GM23338 (cell line): ENCODE measurements around the gene TRPM3. TPM values are rescaled to one million over a fixed set of nuclear protein-coding genes. Genes with fewer than 3 reads are reported as not detected.

Experiments
- ATAC-seq: fragments of 200-7000 bp; cut with Tn5 transposase; 3 replicates; pipeline ENCODE4 v1.9.1; 2020
- DNase-seq: peaks from one replicate; pipeline ENCODE4 v3.0.0-alpha.2; 2015; ENCODE audit warnings: low spot score
- H2AFZ ChIP-seq: fragments of 200-600 bp; sonication (generic); 2 replicates; pipeline ENCODE4 v1.8.0; 2016; ENCODE audit warnings: antibody characterized with exemption, mild to moderate bottlenecking, moderate library complexity
- H3F3A ChIP-seq: fragments of 200-600 bp; sonication (generic); replicated peaks from 2 replicates; pipeline ENCODE4 v1.8.0; 2017; ENCODE audit warnings: antibody characterized with exemption, mixed run types, low read depth
- H3K27ac ChIP-seq: fragments of 200-600 bp; sonication (generic); 2 replicates; pipeline ENCODE4 v1.6.1; 2016; ENCODE audit warnings: low read depth
- H3K27me3 ChIP-seq: fragments of 200-600 bp; sonication (generic); 2 replicates; pipeline ENCODE4 v1.8.0; 2016; ENCODE audit warnings: mild to moderate bottlenecking, mixed run types, moderate library complexity; ENCODE audit not compliant: insufficient read depth
- H3K36me3 ChIP-seq: fragments of 200-600 bp; sonication (generic); 2 replicates; pipeline ENCODE4 v1.8.0; 2016; ENCODE audit warnings: mild to moderate bottlenecking; ENCODE audit not compliant: insufficient read depth
- H3K4me1 ChIP-seq: fragments of 200-600 bp; sonication (generic); 2 replicates; pipeline ENCODE4 v1.8.0; 2016; ENCODE audit warnings: mild to moderate bottlenecking, moderate library complexity; ENCODE audit not compliant: insufficient read depth
- H3K4me2 ChIP-seq: fragments of 200-600 bp; sonication (generic); 2 replicates; pipeline ENCODE4 v1.7.1; 2017; ENCODE audit warnings: mixed run types
- H3K4me3 ChIP-seq: fragments of 200-600 bp; sonication (generic); 2 replicates; pipeline ENCODE4 v1.6.1; 2016; ENCODE audit warnings: mixed run types
- H3K79me2 ChIP-seq: fragments of 200-600 bp; sonication (generic); replicated peaks from 2 replicates; pipeline ENCODE4 v1.8.0; 2017; ENCODE audit warnings: mild to moderate bottlenecking; ENCODE audit not compliant: insufficient read depth
- H3K9me2 ChIP-seq: fragments of 200-600 bp; sonication (generic); 2 replicates; pipeline ENCODE4 v1.8.0; 2017; ENCODE audit not compliant: insufficient read depth
- H4K20me1 ChIP-seq: fragments of 200-600 bp; sonication (generic); replicated peaks from 2 replicates; pipeline ENCODE4 v1.8.0; 2017; ENCODE audit warnings: mild to moderate bottlenecking; ENCODE audit not compliant: insufficient read depth
- H3K27ac Mint-ChIP-seq: 2 replicates; pipeline ENCODE4 v1.8.0; 2020; ENCODE audit warnings: inconsistent platforms, mild to moderate bottlenecking, moderate library complexity, mixed read lengths
- H3K27me3 Mint-ChIP-seq: 3 replicates; pipeline ENCODE4 v1.8.0; 2022; ENCODE audit warnings: low read depth, mild to moderate bottlenecking, moderate library complexity, mixed read lengths, inconsistent platforms; ENCODE audit not compliant: insufficient read depth, poor library complexity
- H3K36me3 Mint-ChIP-seq: 3 replicates; pipeline ENCODE4 v1.8.0; 2021; ENCODE audit warnings: low read depth, mild to moderate bottlenecking, inconsistent platforms, moderate library complexity, mixed read lengths
- H3K4me1 Mint-ChIP-seq: 3 replicates; pipeline ENCODE4 v1.8.0; 2020; ENCODE audit warnings: mild to moderate bottlenecking, inconsistent platforms, mixed read lengths
- H3K4me3 Mint-ChIP-seq: 3 replicates; pipeline ENCODE4 v1.8.0; 2021; ENCODE audit warnings: moderate library complexity, mild to moderate bottlenecking, inconsistent platforms, mixed read lengths
- H3K9me3 Mint-ChIP-seq: 3 replicates; pipeline ENCODE4 v1.8.0; 2020; ENCODE audit warnings: moderate library complexity, mild to moderate bottlenecking, inconsistent platforms, mixed read lengths
- CREB1 ChIP-seq: fragments of 250-450 bp; sonication (Bioruptor Pico); IDR thresholded peaks from 2 replicates; pipeline ENCODE4 v1.5.0; 2020; ENCODE audit warnings: low read depth, mild to moderate bottlenecking, moderate library complexity
- ETS1 ChIP-seq: IDR thresholded peaks from 2 replicates; pipeline ENCODE4 v1.6.1; 2016; ENCODE audit warnings: antibody characterized with exemption
- EZH2 ChIP-seq: fragments of 200-600 bp; sonication (generic); IDR thresholded peaks from one replicate; pipeline ENCODE4 v1.8.0; 2017; ENCODE audit warnings: antibody characterized with exemption, mild to moderate bottlenecking, low read depth; ENCODE audit not compliant: unreplicated experiment
- EZH2phosphoT487 ChIP-seq: fragments of 200-600 bp; sonication (generic); IDR thresholded peaks from one replicate; pipeline ENCODE4 v1.8.1; 2018; ENCODE audit warnings: antibody characterized with exemption; ENCODE audit not compliant: unreplicated experiment
- JUNB ChIP-seq: IDR thresholded peaks from one replicate; pipeline ENCODE4 v1.6.1; 2016; ENCODE audit warnings: antibody characterized with exemption; ENCODE audit not compliant: unreplicated experiment
- NANOG ChIP-seq: IDR thresholded peaks from 2 replicates; pipeline ENCODE4 v1.6.1; 2016; ENCODE audit warnings: antibody characterized with exemption, borderline replicate concordance
- POLR2AphosphoS5 ChIP-seq: IDR thresholded peaks from 2 replicates; pipeline ENCODE4 v1.6.1; 2016; ENCODE audit warnings: antibody characterized with exemption, low read depth
- STAT1 ChIP-seq: IDR thresholded peaks from one replicate; pipeline ENCODE4 v1.6.1; 2016; ENCODE audit warnings: antibody characterized with exemption; ENCODE audit not compliant: unreplicated experiment
- ZNF114 ChIP-seq: fragments of 250-450 bp; sonication (Bioruptor Pico); IDR thresholded peaks from 2 replicates; pipeline ENCODE4 v1.5.0; 2020; ENCODE audit warnings: mild to moderate bottlenecking, moderate library complexity
- ZNF331 ChIP-seq: fragments of 250-450 bp; sonication (Bioruptor Pico); IDR thresholded peaks from 2 replicates; pipeline ENCODE4 v1.5.0; 2020; ENCODE audit warnings: low read depth, mild to moderate bottlenecking, moderate library complexity
- polyA plus RNA-seq: library from polyadenylated mRNA; unstranded; fragments of >200 nt; fragmentation: Nextera tagmentation; extraction: Ambion mirVana; gene quantifications from 2 replicates; pipeline ENCODE4 v1.2.1, GENCODE V29; 2016
- total RNA-seq: library from RNA; depleted of rRNA; stranded (reverse); fragments of >200 nt; shearing (Covaris generic); gene quantifications from 2 replicates; pipeline ENCODE4 v1.2.3, GENCODE V29; 2014
- TF ChIP-seq, protein P1 (sequence below), 2 experiments: fragments of 200-600 bp in 1 of 2; sonication (generic) in 1 of 2; conservative IDR thresholded peaks; 2 replicates each; pipeline versions ENCODE4 v1.5.1 to v1.6.1; 2016 to 2017; ENCODE audit warnings: antibody characterized with exemption in 2 of 2, low read depth in 2 of 2, mild to moderate bottlenecking in 2 of 2, moderate library complexity in 1 of 2
- TF ChIP-seq, protein P2 (sequence below): IDR thresholded peaks from one replicate; pipeline ENCODE4 v1.6.1; 2018; ENCODE audit warnings: antibody characterized with exemption; ENCODE audit not compliant: unreplicated experiment

The TRPM3 gene
- total and polyA plus RNA-seq, 2 experiments from 2014 or later, result 2.8 to 8.2 TPM

- H3K27ac ChIP-seq, result no peak overlapping the region
- H4K20me1 ChIP-seq, result no peaks in the 10 kb centered on the region
- no peak overlapping the region for H3K4me2 ChIP-seq
- Mint-ChIP-seq H3K4me3 (no peak overlapping the region), H3K9me3 (no peaks in the 10 kb centered on the region), H3K36me3 (no peaks in the 10 kb centered on the region), H3K4me1 (peaks cover 19% of the 10 kb centered on the region), H3K27ac (no peak overlapping the region), H3K27me3 (no peaks in the 10 kb centered on the region)
- no peak overlapping the region for H3K4me3 ChIP-seq
- H3K36me3 ChIP-seq, result no peaks in the 10 kb centered on the region
- DNase-seq (no peak), ATAC-seq (no peak)
- peaks cover 11% of the 10 kb centered on the region for H3K4me1 ChIP-seq
- H3K79me2 ChIP-seq, result no peaks in the 10 kb centered on the region; the same call in 1 of the 2 replicates
- H3K9me2 ChIP-seq, result no peaks in the 10 kb centered on the region; the same call in 1 of the 2 replicates
- no peaks in the 10 kb centered on the region for H3K27me3 ChIP-seq
- TF ChIP-seq NANOG, result no peak
- TF ChIP-seq ETS1, result no peak
- TF ChIP-seq, protein P1, sequence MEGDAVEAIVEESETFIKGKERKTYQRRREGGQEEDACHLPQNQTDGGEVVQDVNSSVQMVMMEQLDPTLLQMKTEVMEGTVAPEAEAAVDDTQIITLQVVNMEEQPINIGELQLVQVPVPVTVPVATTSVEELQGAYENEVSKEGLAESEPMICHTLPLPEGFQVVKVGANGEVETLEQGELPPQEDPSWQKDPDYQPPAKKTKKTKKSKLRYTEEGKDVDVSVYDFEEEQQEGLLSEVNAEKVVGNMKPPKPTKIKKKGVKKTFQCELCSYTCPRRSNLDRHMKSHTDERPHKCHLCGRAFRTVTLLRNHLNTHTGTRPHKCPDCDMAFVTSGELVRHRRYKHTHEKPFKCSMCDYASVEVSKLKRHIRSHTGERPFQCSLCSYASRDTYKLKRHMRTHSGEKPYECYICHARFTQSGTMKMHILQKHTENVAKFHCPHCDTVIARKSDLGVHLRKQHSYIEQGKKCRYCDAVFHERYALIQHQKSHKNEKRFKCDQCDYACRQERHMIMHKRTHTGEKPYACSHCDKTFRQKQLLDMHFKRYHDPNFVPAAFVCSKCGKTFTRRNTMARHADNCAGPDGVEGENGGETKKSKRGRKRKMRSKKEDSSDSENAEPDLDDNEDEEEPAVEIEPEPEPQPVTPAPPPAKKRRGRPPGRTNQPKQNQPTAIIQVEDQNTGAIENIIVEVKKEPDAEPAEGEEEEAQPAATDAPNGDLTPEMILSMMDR (conservative IDR thresholded peaks at IDR 0.05; ENCODE audit: low read depth in 2 of 2), result no peak
- no peak for TF ChIP-seq EZH2phosphoT487
- TF ChIP-seq ZNF114 (CRISPR knock-in tag), result no peak
- TF ChIP-seq STAT1, result no peak
- TF ChIP-seq JUNB, result no peak
- TF ChIP-seq, protein P2, sequence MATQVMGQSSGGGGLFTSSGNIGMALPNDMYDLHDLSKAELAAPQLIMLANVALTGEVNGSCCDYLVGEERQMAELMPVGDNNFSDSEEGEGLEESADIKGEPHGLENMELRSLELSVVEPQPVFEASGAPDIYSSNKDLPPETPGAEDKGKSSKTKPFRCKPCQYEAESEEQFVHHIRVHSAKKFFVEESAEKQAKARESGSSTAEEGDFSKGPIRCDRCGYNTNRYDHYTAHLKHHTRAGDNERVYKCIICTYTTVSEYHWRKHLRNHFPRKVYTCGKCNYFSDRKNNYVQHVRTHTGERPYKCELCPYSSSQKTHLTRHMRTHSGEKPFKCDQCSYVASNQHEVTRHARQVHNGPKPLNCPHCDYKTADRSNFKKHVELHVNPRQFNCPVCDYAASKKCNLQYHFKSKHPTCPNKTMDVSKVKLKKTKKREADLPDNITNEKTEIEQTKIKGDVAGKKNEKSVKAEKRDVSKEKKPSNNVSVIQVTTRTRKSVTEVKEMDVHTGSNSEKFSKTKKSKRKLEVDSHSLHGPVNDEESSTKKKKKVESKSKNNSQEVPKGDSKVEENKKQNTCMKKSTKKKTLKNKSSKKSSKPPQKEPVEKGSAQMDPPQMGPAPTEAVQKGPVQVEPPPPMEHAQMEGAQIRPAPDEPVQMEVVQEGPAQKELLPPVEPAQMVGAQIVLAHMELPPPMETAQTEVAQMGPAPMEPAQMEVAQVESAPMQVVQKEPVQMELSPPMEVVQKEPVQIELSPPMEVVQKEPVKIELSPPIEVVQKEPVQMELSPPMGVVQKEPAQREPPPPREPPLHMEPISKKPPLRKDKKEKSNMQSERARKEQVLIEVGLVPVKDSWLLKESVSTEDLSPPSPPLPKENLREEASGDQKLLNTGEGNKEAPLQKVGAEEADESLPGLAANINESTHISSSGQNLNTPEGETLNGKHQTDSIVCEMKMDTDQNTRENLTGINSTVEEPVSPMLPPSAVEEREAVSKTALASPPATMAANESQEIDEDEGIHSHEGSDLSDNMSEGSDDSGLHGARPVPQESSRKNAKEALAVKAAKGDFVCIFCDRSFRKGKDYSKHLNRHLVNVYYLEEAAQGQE, result no peak
- TF ChIP-seq POLR2AphosphoS5, result no peak
- TF ChIP-seq CREB1 (CRISPR knock-in tag), result no peak
- no peak overlapping the region for H2AFZ ChIP-seq
- H3F3A ChIP-seq, result no peaks in the 10 kb centered on the region
These were observed 96.2 kb downstream of the TRPM3 start for GRCh38 chr9:71025201-71025600.

DNA sequence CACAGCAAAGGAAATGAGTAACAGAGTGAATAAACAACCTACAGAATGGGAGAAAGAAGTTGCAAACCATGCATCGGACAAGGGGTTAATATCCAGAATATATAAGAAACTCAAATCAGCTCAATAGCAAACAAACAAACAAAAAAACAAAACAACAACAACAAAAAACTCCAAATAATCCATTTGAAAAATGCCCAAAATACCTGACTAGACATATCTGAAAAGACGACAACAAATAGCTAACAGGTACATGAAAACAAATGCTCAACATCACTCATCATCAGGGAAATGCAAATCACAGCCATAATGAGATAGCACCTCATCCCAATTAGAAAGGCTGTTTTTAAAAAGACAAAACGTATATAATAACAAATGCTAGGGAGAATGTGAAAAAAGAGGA, 111.2 kb downstream of the TRPM3 start:
- H3K4me1 Mint-ChIP-seq, result no peaks in the 10 kb centered on the region
- no peak overlapping the region for H3K27ac Mint-ChIP-seq
- H4K20me1 ChIP-seq, result no peaks in the 10 kb centered on the region
- ATAC-seq (no peak), DNase-seq (no peak)
- no peaks in the 10 kb centered on the region for H3K9me2 ChIP-seq
- no peaks in the 10 kb centered on the region for H3K27me3 Mint-ChIP-seq
- H3K4me2 ChIP-seq, result no peak overlapping the region
- H3K4me3 Mint-ChIP-seq, result no peak overlapping the region
- H2AFZ ChIP-seq, result no peak overlapping the region
- H3K27ac ChIP-seq, result no peak overlapping the region
- no peaks in the 10 kb centered on the region for H3K27me3 ChIP-seq
- H3F3A ChIP-seq, result no peaks in the 10 kb centered on the region
- no peaks in the 10 kb centered on the region for H3K79me2 ChIP-seq
- H3K36me3 ChIP-seq, result 0 out of 2 replicates have a peak, but pooled peaks cover 4% of the 10 kb centered on the region
- no peak overlapping the region for H3K4me3 ChIP-seq
- H3K4me1 ChIP-seq, result no peaks in the 10 kb centered on the region
- peaks cover 12% of the 10 kb centered on the region; the same call in 2 of the 3 replicates for H3K36me3 Mint-ChIP-seq
- H3K9me3 Mint-ChIP-seq, result peaks cover 12% of the 10 kb centered on the region
- TF ChIP-seq NANOG (no peak), CREB1 (CRISPR knock-in tag) (no peak), ZNF114 (CRISPR knock-in tag) (no peak), JUNB (no peak), EZH2 (no peak), ETS1 (no peak), EZH2phosphoT487 (no peak), POLR2AphosphoS5 (no peak), ZNF331 (CRISPR knock-in tag) (no peak), STAT1 (no peak)
- TF ChIP-seq, protein P1 (conservative IDR thresholded peaks at IDR 0.05; ENCODE audit: low read depth in 2 of 2), result no peak
